NCI-H2196 treated with DMSO at 0.1 percent for 48 hours (cell line): Measurements from ENCODE around the gene NTNG1.

Experiments used
- DNase-seq: peaks from one replicate; lab custom pipeline; 2025; ENCODE audit not compliant: unreplicated experiment; lab: John Stamatoyannopoulos, UW

The NTNG1 gene

GRCh38 chr1:107254306-107254705 lies 113.5 kb downstream of the NTNG1 start:
- DNase-seq = no peak

- no peak for DNase-seq
Observed at GRCh38 chr1:107255469-107255868, 114.6 kb downstream of the NTNG1 start.

GRCh38 chr1:107262467-107263286 lies 121.8 kb downstream of the NTNG1 start:
- DNase-seq = no peak

- DNase-seq = no peak
Observed at GRCh38 chr1:107263291-107263915, 122.6 kb downstream of the NTNG1 start.

- no peak for DNase-seq
Observed at GRCh38 chr1:107264007-107264406, 123.2 kb downstream of the NTNG1 start.

GRCh38 chr1:107264561-107264960 lies 123.7 kb downstream of the NTNG1 start:
- DNase-seq = no peak

GRCh38 chr1:107267489-107267888 lies 126.7 kb downstream of the NTNG1 start:
- no peak for DNase-seq

- DNase-seq = no peak
Observed at GRCh38 chr1:107272321-107272720, 131.5 kb downstream of the NTNG1 start.

GRCh38 chr1:107273515-107273914 lies 132.7 kb downstream of the NTNG1 start:
- no peak for DNase-seq

GRCh38 chr1:107274227-107274626 lies 133.4 kb downstream of the NTNG1 start:
- no peak for DNase-seq

GRCh38 chr1:107276247-107276646 lies 135.4 kb downstream of the NTNG1 start:
- DNase-seq = no peak

GRCh38 chr1:107277022-107277421 lies 136.2 kb downstream of the NTNG1 start:
- no peak for DNase-seq

- no peak for DNase-seq
Observed at GRCh38 chr1:107286125-107286524, 145.3 kb downstream of the NTNG1 start.

- DNase-seq = no peak
Observed at GRCh38 chr1:107291987-107292386, 151.1 kb downstream of the NTNG1 start.

GRCh38 chr1:107293901-107294613 lies 153.2 kb downstream of the NTNG1 start:
- DNase-seq = no peak

GRCh38 chr1:107294686-107295085 lies 153.8 kb downstream of the NTNG1 start:
- DNase-seq = no peak

GRCh38 chr1:107297681-107298080 lies 156.8 kb downstream of the NTNG1 start:
- no peak for DNase-seq

- DNase-seq = no peak
Observed at GRCh38 chr1:107298526-107298925, 157.7 kb downstream of the NTNG1 start.

GRCh38 chr1:107299521-107299920 lies 158.7 kb downstream of the NTNG1 start:
- no peak for DNase-seq

GRCh38 chr1:107309962-107310361 lies 169.1 kb downstream of the NTNG1 start:
- DNase-seq = no peak

- DNase-seq = no peak
Observed at GRCh38 chr1:107315652-107316051, 174.8 kb downstream of the NTNG1 start.

- DNase-seq = no peak
Observed at GRCh38 chr1:107318932-107319331, 178.1 kb downstream of the NTNG1 start.
